ENCODE results near the gene STT3A.

DNA sequence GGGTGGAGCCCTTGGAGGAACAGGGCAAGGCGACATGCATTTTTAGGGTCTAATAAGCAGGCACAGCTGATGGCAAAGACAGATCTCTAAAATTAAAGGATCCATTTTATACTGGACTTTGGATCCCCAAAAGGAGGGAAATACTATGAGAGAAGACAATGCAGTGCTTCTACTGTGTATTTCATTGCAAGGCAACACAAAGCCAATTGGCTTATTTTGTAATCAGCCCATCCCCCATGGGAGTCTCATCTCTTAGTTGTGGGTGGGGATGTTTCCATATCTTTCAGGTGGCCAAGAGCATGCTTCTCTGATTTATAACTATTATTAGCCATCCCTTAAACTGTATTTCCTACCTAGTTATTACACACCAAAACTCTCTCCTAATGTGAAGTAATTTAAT is 41.9 kb upstream of the STT3A start:
- TF ChIP-seq CTCF (IDR thresholded peaks at IDR 0.05) (no peak), POLR2AphosphoS5 (IDR thresholded peaks at IDR 0.05; ENCODE audit: low read depth, low read length) (no peak), SIN3A (IDR thresholded peaks at IDR 0.05; ENCODE audit: borderline replicate concordance, insufficient read depth, low read depth, low read length) (no peak), TCF7L2 (IDR thresholded peaks at IDR 0.05; ENCODE audit: low read depth, low read length) (no peak)
- TF ChIP-seq, protein P1, sequence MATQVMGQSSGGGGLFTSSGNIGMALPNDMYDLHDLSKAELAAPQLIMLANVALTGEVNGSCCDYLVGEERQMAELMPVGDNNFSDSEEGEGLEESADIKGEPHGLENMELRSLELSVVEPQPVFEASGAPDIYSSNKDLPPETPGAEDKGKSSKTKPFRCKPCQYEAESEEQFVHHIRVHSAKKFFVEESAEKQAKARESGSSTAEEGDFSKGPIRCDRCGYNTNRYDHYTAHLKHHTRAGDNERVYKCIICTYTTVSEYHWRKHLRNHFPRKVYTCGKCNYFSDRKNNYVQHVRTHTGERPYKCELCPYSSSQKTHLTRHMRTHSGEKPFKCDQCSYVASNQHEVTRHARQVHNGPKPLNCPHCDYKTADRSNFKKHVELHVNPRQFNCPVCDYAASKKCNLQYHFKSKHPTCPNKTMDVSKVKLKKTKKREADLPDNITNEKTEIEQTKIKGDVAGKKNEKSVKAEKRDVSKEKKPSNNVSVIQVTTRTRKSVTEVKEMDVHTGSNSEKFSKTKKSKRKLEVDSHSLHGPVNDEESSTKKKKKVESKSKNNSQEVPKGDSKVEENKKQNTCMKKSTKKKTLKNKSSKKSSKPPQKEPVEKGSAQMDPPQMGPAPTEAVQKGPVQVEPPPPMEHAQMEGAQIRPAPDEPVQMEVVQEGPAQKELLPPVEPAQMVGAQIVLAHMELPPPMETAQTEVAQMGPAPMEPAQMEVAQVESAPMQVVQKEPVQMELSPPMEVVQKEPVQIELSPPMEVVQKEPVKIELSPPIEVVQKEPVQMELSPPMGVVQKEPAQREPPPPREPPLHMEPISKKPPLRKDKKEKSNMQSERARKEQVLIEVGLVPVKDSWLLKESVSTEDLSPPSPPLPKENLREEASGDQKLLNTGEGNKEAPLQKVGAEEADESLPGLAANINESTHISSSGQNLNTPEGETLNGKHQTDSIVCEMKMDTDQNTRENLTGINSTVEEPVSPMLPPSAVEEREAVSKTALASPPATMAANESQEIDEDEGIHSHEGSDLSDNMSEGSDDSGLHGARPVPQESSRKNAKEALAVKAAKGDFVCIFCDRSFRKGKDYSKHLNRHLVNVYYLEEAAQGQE (IDR thresholded peaks at IDR 0.05; ENCODE audit: insufficient read depth in 1 of 2, low read depth in 2 of 2, low read length in 1 of 2) = no peak
